K562 (cell line): ENCODE measurements around the gene GLI3. TPM values are rescaled to one million over a fixed set of nuclear protein-coding genes. Genes with fewer than 3 reads are reported as not detected.

Experiments used
- ATAC-seq: fragments of 200-7000 bp; cut with Tn5 transposase; 3 replicates; pipeline ENCODE4 v1.9.1; 2020; ENCODE audit warnings: moderate library complexity
- BruUV-seq: library from RNA; stranded (reverse); fragments of 400-500 nt; replicated peaks from 2 replicates; lab custom pipeline; 2021; lab: Mats Ljungman, UMichigan
- CTCF ChIA-PET: fragments of 300-600 bp; formaldehyde crosslinking; extraction: SDS; loops from one replicate; lab custom pipeline; 2021; ENCODE audit warnings: low intra/inter-chr PET ratio; lab: Yijun Ruan, JAX
- POLR2A ChIA-PET: fragments of 300-600, 350-650 bp; sonication (Branson Sonifier 250); formaldehyde crosslinking; extraction: SDS; loops from one replicate; lab custom pipeline; 2021; ENCODE audit warnings: antibody characterized with exemption, inconsistent platforms; lab: Yijun Ruan, JAX
- DNase-seq, 4 experiments: peaks; one replicate each; pipeline versions ENCODE4 v3.0.0 to v3.0.0-alpha.2; 2011 to 2018; ENCODE audit warnings: low spot score in 3 of 4, mixed read lengths in 3 of 4; ENCODE audit errors: extremely low read depth in 1 of 4
- FAIRE-seq: peaks from 2 replicates; lab custom pipeline; 2011; peaks lifted over from hg19 to GRCh38; lab: Jason Lieb, UNC
- H2AFZ ChIP-seq: 2 replicates; pipeline ENCODE4 v1.6.0; 2011; ENCODE audit warnings: low read depth, low read length, control low read depth, inconsistent platforms
- H3K27ac ChIP-seq: fragments of 200-600 bp; 3 replicates; pipeline ENCODE4 v1.8.0; 2011; ENCODE audit warnings: low read depth, mild to moderate bottlenecking, control low read depth, inconsistent platforms, low read length, moderate library complexity, mixed read lengths; ENCODE audit errors: extremely low read depth
- H3K27me3 ChIP-seq, 2 experiments: fragments of 300-600 bp in 1 of 2; 2 replicates in 1 of 2; 3 replicates in 1 of 2; pipeline versions ENCODE4 v1.6.0 to v1.8.0; 2011; ENCODE audit warnings: inconsistent platforms in 2 of 2, low read length in 2 of 2, mild to moderate bottlenecking in 1 of 2, mixed read lengths in 1 of 2, moderate library complexity in 1 of 2; ENCODE audit not compliant: control insufficient read depth in 2 of 2, insufficient read depth in 2 of 2
- H3K36me3 ChIP-seq: fragments of 300-600 bp; 3 replicates; pipeline ENCODE4 v1.8.0; 2011; ENCODE audit warnings: mild to moderate bottlenecking, low read length, inconsistent platforms; ENCODE audit not compliant: control insufficient read depth, insufficient read depth
- H3K4me1 ChIP-seq, 2 experiments: fragments of 200-600 bp in 1 of 2; replicated peaks in 1 of 2; 2 replicates in 1 of 2; 3 replicates in 1 of 2; pipeline versions ENCODE4 v1.5.1 to v1.8.0; 2011; ENCODE audit warnings: inconsistent platforms in 2 of 2, low read length in 2 of 2, mild to moderate bottlenecking in 1 of 2, mixed read lengths in 1 of 2, moderate library complexity in 1 of 2; ENCODE audit not compliant: control insufficient read depth in 2 of 2, insufficient read depth in 2 of 2
- H3K4me2 ChIP-seq: 2 replicates; pipeline ENCODE4 v1.6.1; 2011; ENCODE audit warnings: low read length, control low read depth, inconsistent platforms, mixed read lengths; ENCODE audit not compliant: insufficient read depth
- H3K4me3 ChIP-seq: fragments of 200-600 bp; sonication (generic), shearing (Covaris generic); 2 replicates; pipeline ENCODE4 v1.5.1; 2016; ENCODE audit warnings: control low read depth, inconsistent platforms
- H3K79me2 ChIP-seq: fragments of 200-600 bp; 3 replicates; pipeline ENCODE4 v1.8.0; 2011; ENCODE audit warnings: low read length, inconsistent platforms; ENCODE audit not compliant: control insufficient read depth, insufficient read depth
- H3K9ac ChIP-seq, 2 experiments: 2 replicates each; pipeline versions ENCODE4 v1.6.0 to v1.6.1; 2011; ENCODE audit warnings: low read depth in 2 of 2, low read length in 2 of 2, control low read depth in 1 of 2, inconsistent platforms in 1 of 2, mild to moderate bottlenecking in 1 of 2, mixed read lengths in 1 of 2; ENCODE audit not compliant: insufficient read depth in 1 of 2
- H3K9me1 ChIP-seq: one replicate; pipeline ENCODE4 v1.6.0; 2011; ENCODE audit warnings: inconsistent platforms, mild to moderate bottlenecking, low read length, moderate library complexity; ENCODE audit not compliant: control insufficient read depth, insufficient read depth
- H3K9me3 ChIP-seq: replicated peaks from 2 replicates; pipeline ENCODE4 v1.5.1; 2011; ENCODE audit warnings: low read depth, low read length, inconsistent platforms; ENCODE audit not compliant: control insufficient read depth, insufficient read depth
- H4K20me1 ChIP-seq: replicated peaks from 2 replicates; pipeline ENCODE4 v1.6.1; 2011; ENCODE audit warnings: low read length, inconsistent platforms, mixed read lengths; ENCODE audit not compliant: control insufficient read depth, insufficient read depth
- MAFF ChIP-seq: IDR thresholded peaks from 2 replicates; pipeline ENCODE4 v1.6.1; 2012; ENCODE audit warnings: low read length, improper control_type of control experiment
- PHF21A ChIP-seq: fragments of 450-650 bp; IDR thresholded peaks from 2 replicates; pipeline ENCODE4 v1.6.1; 2017; ENCODE audit warnings: low read depth, borderline replicate concordance
- PML ChIP-seq: IDR thresholded peaks from 2 replicates; pipeline ENCODE4 v1.6.1; 2012; ENCODE audit warnings: low read length, inconsistent platforms
- RBM17 ChIP-seq: fragments of 200-400 bp; formaldehyde crosslinking; IDR thresholded peaks from 2 replicates; pipeline ENCODE4 v1.6.1; 2017; ENCODE audit warnings: low read depth, mild to moderate bottlenecking, low read length, borderline replicate concordance
- ZBTB33 ChIP-seq: sonication (generic); formaldehyde crosslinking; IDR thresholded peaks from 2 replicates; pipeline ENCODE4 v1.8.1; 2023; ENCODE audit warnings: mild to moderate bottlenecking, missing genetic modification reagents
- ZNF431 ChIP-seq: sonication (generic); formaldehyde crosslinking; IDR thresholded peaks from 2 replicates; pipeline ENCODE4 v1.8.0; 2022; ENCODE audit warnings: mild to moderate bottlenecking, missing genetic modification reagents
- WGBS: fragments of 100-300 bp; shearing (Covaris generic); methylation state at CpG from one replicate; pipeline ENCODE4 v1.1.6; 2016; ENCODE audit warnings: low coverage, mixed read lengths; ENCODE audit not compliant: insufficient coverage; ENCODE audit errors: missing lambda C conversion rate; 5-methylcytosine and 5-hydroxymethylcytosine counted together
- in situ Hi-C: fragments of 300-500 bp; cut with MboI; formaldehyde crosslinking; loops from 4 replicates; pipeline ENCODE4 v1.15.0; 2018; ENCODE audit warnings: inconsistent platforms, mixed read lengths
- intact Hi-C: fragments of 100-400 bp; cut with micrococcal nuclease; formaldehyde crosslinking; loops from 2 replicates; pipeline ENCODE4 v1.14.2; 2022
- polyA plus RNA-seq, 8 experiments: library from polyadenylated mRNA; depleted of rRNA in 4 of 8; stranded (reverse) in 5 of 8; unstranded in 3 of 8; fragments of >200 nt; fragmentation: Nextera tagmentation in 2 of 8; fragmentation: Illumina TruSeq in 1 of 8; extraction: Ambion mirVana in 2 of 8; extraction: Trizol in 1 of 8; gene quantifications; 2 replicates each; pipeline versions ENCODE4 v1.2.1 to v1.2.3, GENCODE V29; 2011 to 2014; ENCODE audit warnings: inconsistent platforms in 1 of 8, missing spikeins in 1 of 8
- total RNA-seq, 7 experiments: library from RNA; depleted of rRNA in 6 of 7; stranded (reverse); fragments of >200 nt in 6 of 7; fragmentation: Illumina TruSeq in 2 of 7; extraction: Trizol in 2 of 7; gene quantifications; 2 replicates each; pipeline versions ENCODE4 v1.2.1 to v1.2.3, GENCODE V29; 2011 to 2021; ENCODE audit warnings: low replicate concordance in 1 of 7

Gene GLI3
- total and polyA plus RNA-seq, 9 of the 15 experiments (the other 6 are each of a cell fraction or from before 2014, with no cell fraction given) = 0.01 to 0.18 (median 0.07) TPM; not detected in 6

DNA sequence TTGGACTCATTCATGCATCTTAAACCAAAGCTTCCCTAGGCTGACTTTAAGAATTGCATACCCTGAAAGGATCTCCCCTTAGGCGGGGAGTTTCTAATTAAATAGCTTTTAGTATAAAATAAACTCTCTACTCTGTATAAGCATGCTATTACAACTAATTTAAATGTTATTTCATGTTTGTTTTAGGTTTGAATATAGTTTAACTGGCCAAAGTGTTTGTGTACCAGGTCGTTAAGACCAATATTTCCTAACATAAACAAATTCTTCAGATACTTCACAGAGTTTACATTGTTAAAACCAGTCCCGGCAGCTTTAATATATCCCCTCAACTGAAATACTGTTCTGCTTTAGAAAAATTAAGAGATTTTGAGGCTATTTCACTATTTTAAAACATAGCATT is 2.3 kb downstream of the GLI3 start:
- 2% methylated on average over 3 of the region's 3 CpGs for WGBS
- no peak for FAIRE-seq
- H3K4me3 ChIP-seq = no peak overlapping the region
- no peaks in the 10 kb centered on the region for H3K36me3 ChIP-seq
- no peaks in the 10 kb centered on the region for H4K20me1 ChIP-seq
- intact Hi-C loops = no loop called here
- no peak for ATAC-seq
- H3K27me3 ChIP-seq = peaks cover 0 to 25% of the 10 kb centered on the region in 2 experiments; a peak in 2 of 5 replicates
- no peak for DNase-seq
- in situ Hi-C loops = no loop called here
- TF ChIP-seq ZNF431 (CRISPR knock-in tag) (no peak), PML (no peak), RBM17 (no peak), ZBTB33 (CRISPR knock-in tag) (no peak), MAFF (no peak), PHF21A (no peak)
- BruUV-seq = no TSS peak
- no peak overlapping the region for H3K9ac ChIP-seq
- H3K9me3 ChIP-seq = no peaks in the 10 kb centered on the region
- POLR2A ChIA-PET = interaction anchor here (1.9 kb wide), 1 partner anchor 20 kb away, joined by 5 read pairs; no protein-coding TSS in a partner anchor
- H2AFZ ChIP-seq = no peak overlapping the region
- H3K9me1 ChIP-seq = no peaks in the 10 kb centered on the region
- no peak overlapping the region for H3K27ac ChIP-seq
- CTCF ChIA-PET = no interaction called here
- no peaks in the 10 kb centered on the region for H3K79me2 ChIP-seq
- H3K4me2 ChIP-seq = no peak overlapping the region
- peaks cover 0 to 16% of the 10 kb centered on the region in 2 experiments; a peak in 2 of 5 replicates for H3K4me1 ChIP-seq
